Thyroid gland (tissue), 4 donors: ENCODE data around the gene SCMH1.

ENCODE experiments used
- CTCF ChIP-seq, 6 experiments: fragments of 200-600 bp in 3 of 6; fragments of 450-650 bp in 3 of 6; sonication (generic) in 3 of 6; IDR thresholded peaks; one replicate each; pipeline ENCODE4 v1.5.1; 2016 to 2019; ENCODE audit warnings: antibody characterized with exemption in 6 of 6, mild to moderate bottlenecking in 2 of 6, inconsistent platforms in 1 of 6, moderate library complexity in 1 of 6
- POLR2A ChIP-seq, 2 donors: fragments of 450-650 bp; IDR thresholded peaks; one replicate each; pipeline ENCODE4 v1.6.1; 2017; ENCODE audit warnings: antibody characterized with exemption in 2 of 2, mild to moderate bottlenecking in 2 of 2, moderate library complexity in 1 of 2

- no peak for TF ChIP-seq CTCF (IDR thresholded peaks at IDR 0.05)
- TF ChIP-seq POLR2A (IDR thresholded peaks at IDR 0.05): no peak
These were observed 3.6 kb upstream of the SCMH1 start for GRCh38 chr1:41245659-41246058.
